Fibroblast of peridontal ligament (primary cell): ENCODE data around the gene ORC6.
"Not testable (repeated sequence)": the region's sequence is repeated elsewhere in the genome, so short reads cannot be mapped to it uniquely, and the experiment has no call there.

Experiments
- DNase-seq: peaks from one replicate; pipeline ENCODE4 v3.0.0-alpha.2; 2010; ENCODE audit errors: extremely low read depth

The ORC6 gene

GRCh38 chr16:46689365-46690280 lies at the start of gene ORC6:
TSS of gene ORC6 (plus strand) at chr16:46689659. CDS start at chr16:46689706, 47 bp downstream.
- DNase-seq, result peak; percentile 69

- no peak for DNase-seq
Observed at GRCh38 chr16:46648656-46649055, 40.8 kb upstream of the ORC6 start.

GRCh38 chr16:46649588-46650253 lies 39.7 kb upstream of the ORC6 start:
- no peak for DNase-seq

- peak; percentile 72 for DNase-seq
Observed at GRCh38 chr16:46650254-46650623, 39.2 kb upstream of the ORC6 start.

- no peak for DNase-seq
Observed at GRCh38 chr16:46651305-46651704, 38.2 kb upstream of the ORC6 start.

GRCh38 chr16:46658925-46659324 lies 30.5 kb upstream of the ORC6 start:
- DNase-seq, result no peak

GRCh38 chr16:46662123-46662522 lies 27.3 kb upstream of the ORC6 start:
- no peak for DNase-seq

GRCh38 chr16:46673320-46674013 lies 16.0 kb upstream of the ORC6 start:
- peak; percentile 64 for DNase-seq

GRCh38 chr16:46677943-46678342 lies 11.5 kb upstream of the ORC6 start:
- DNase-seq, result not testable (repeated sequence)

GRCh38 chr16:46681867-46682266 lies 7.6 kb upstream of the ORC6 start:
- DNase-seq, result not testable (repeated sequence)

GRCh38 chr16:46686815-46687473 lies 2.5 kb upstream of the ORC6 start:
- no peak for DNase-seq

GRCh38 chr16:46687486-46687885 lies 2.0 kb upstream of the ORC6 start:
- peak; percentile 2 for DNase-seq

GRCh38 chr16:46688101-46688653 lies 1.3 kb upstream of the ORC6 start:
- DNase-seq, result peak; percentile 35

GRCh38 chr16:46688654-46689364 lies 650 bp upstream of the ORC6 start, which contains the start of gene VPS35:
TSS of gene VPS35 (minus strand) at chr16:46689178. CDS start at chr16:46689133, 45 bp downstream.
- DNase-seq, result peak; percentile 99

- DNase-seq, result peak; percentile 21
Observed at GRCh38 chr16:46690281-46691178, 1.1 kb downstream of the ORC6 start.

- peak; percentile 63 for DNase-seq
Observed at GRCh38 chr16:46691726-46692125, 2.3 kb downstream of the ORC6 start.

GRCh38 chr16:46693598-46693997 lies 4.1 kb downstream of the ORC6 start:
- DNase-seq, result no peak

- no peak for DNase-seq
Observed at GRCh38 chr16:46695937-46696336, 6.5 kb downstream of the ORC6 start.

- DNase-seq, result no peak
Observed at GRCh38 chr16:46696957-46697356, 7.5 kb downstream of the ORC6 start.

- DNase-seq, result no peak
Observed at GRCh38 chr16:46700048-46700447, 10.6 kb downstream of the ORC6 start.
